Stimulated activated naive CD4-positive, alpha-beta T cell (primary cell): ENCODE results near the gene ZMIZ1.

Experiments
- DNase-seq, 6 experiments: peaks; one replicate each; lab custom pipeline; 2025; lab: John Stamatoyannopoulos, UW

The ZMIZ1 gene

DNA sequence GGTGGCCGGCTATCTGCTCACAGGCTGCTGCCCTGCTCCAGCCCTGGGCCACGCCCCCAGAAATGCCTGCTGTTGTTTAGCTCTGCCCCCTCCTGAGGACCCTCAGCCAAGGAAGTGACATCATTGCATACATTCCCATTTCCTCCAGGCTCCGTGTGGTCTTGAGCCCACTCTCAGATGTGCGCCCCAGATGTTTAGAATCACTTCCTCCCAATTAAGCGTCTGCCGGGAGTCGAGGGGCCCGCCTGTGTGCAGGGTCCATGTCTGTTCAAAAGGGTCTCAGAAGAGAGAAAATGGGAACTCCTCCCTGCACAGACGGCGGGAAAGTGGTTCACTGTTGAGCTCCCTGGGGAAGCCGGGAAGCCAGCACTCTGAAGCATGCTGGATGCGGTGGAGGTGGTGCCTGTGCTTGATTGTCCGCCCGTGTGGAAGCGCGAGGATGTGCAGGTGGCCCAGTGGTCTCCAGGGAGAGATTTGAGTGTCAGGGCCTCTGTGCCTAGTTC is 161.6 kb downstream of the ZMIZ1 start:
- DNase-seq = no peak

DNA sequence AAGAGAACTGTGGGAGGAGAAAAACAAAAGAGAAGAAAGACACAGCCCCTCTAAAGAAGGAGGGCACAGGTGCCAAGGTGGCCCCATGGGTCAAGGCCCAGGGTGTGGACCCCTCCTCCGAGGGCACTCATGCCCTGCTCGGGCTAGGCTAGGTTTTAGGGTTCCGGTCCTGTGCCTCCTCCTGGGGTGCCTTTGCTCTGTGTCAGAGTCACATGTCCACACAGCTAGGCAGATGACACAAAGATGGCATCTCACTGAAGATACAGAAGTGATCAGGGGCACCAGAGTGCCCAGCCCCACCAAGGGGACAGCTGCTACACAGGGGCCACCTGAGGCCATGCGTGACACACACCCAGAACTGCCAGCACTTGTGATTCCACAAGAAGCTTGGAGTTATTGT is 162.1 kb downstream of the ZMIZ1 start:
- no peak for DNase-seq

DNA sequence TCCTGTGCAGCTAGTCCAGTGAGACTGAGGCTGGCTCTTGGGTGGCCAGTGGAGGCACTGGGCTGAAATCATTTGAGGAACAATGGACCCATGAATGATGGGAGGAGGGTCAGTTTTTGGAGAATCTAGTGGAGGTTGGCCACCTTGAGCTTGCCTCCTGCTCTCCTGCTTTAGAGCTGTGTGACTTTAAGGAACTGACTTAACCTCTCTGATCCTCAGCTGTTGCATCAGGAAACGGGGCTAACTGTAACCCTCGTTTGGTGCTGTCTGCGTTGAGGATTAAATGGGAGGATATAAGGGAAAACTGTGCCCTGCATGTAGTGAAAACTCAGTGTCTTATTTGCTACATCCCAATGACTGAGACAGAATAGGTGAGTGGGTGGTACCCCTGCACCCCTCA is 163.1 kb downstream of the ZMIZ1 start:
- no peak for DNase-seq

DNA sequence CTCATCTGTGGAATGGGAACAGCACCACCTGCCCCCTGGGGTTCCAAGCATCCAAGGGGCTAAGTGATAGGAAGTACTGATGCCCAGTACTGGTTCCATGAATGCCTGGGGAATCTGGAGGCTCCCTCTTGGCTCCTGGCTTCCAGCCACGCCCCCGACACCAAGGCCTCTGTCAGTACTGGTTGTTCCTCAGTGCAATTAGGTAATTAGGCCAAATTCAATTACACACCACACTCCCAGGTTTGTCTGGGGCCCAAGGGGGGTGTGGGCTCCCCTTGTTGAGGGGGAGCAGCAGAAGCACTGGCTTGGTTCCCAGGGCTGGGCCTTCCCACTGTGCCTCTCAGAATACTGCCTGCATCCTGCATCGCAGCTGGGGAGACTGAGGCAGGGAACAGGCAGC is 164.1 kb downstream of the ZMIZ1 start:
- DNase-seq = no peak

DNA sequence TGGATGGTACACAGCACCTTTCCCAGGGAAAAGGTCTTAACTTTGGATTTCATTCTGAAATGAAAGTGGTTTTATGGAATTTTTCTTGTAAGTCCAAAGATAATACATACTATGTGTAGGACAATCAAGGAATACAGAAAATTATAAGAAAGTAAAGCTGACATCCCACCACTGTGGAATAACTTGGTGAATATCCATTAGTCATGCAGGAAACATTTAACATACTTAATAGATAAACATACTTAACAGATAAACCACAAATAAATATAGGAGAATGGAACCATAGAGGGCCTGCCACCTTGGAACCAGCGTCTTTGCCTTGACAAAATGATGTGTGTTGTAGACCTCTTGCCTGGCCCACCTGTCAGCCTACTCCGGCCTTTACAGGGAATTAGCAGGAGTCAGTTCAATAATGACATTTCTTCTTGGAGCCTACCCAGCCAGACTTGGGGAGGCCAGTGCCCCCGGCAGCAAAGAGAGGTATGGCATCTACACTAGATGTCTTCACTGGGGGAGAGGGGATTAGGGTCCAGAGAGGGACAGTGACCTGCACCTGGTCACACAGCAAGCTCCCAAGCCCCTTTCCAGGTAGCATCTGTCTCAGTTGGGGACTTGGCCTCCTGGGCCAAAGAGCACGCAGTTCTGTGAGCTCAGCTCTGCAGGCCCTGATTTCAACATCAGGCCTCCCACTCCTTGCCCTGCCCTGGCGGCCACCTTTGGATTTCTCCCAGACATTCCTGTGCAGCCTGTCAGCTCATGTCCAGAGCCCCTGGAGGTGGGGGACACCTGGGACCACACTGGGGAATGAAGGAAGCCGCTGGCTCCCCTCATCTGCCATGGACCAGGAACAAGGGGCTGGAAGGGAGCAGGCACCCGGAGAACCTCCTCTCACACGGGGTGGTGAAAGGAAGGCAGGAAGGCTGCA is 165.9 kb downstream of the ZMIZ1 start:
- DNase-seq = no peak

DNA sequence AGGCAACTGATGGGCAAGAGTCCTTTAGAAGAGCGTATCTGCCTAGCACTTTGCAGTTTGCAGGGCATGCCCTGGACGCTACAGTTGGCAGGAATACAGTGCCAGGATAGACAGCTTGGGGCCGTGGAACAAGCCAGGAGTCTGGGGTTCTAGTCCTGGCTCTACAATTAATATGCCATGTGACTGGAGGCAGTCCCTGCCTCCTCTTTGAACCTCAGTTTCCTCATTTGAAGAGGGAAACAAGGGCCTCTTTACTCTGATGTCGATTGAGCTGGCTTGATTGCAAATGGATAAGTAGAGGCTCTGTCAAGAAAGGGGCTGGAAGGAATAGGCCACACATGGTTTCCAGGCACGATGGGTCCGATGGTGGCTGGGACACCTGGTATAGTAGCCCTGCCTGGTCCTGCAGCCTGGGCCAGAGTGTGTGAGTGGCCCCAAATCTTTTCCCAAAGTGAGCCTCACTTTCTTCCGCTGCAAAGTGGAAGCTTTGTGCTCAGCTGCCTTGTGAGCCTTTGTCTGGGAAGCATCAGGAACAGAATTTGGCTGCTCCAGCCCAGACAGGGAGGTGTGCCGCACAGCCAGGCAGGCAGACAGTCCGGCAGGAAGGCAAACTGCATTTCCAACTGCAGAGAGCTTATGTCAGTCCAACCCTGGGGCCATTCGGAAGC is 167.1 kb downstream of the ZMIZ1 start:
- DNase-seq = no peak

DNA sequence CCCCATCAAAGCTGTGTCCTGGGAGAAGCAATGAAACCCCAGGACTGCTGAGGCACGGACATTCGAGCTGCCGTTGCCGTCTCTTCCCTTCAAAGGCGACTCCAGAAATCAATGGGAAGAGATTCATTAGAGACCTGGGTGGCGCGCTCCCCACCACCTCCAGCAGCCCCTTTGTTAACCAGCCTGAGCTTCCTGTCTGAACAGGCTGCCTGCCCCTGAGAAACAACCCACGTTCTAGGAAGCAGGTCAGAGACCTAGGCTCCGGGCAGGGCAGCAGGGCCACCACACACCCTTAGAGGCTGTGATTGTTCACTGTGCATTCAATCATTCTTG is 167.6 kb downstream of the ZMIZ1 start:
- DNase-seq = no peak

DNA sequence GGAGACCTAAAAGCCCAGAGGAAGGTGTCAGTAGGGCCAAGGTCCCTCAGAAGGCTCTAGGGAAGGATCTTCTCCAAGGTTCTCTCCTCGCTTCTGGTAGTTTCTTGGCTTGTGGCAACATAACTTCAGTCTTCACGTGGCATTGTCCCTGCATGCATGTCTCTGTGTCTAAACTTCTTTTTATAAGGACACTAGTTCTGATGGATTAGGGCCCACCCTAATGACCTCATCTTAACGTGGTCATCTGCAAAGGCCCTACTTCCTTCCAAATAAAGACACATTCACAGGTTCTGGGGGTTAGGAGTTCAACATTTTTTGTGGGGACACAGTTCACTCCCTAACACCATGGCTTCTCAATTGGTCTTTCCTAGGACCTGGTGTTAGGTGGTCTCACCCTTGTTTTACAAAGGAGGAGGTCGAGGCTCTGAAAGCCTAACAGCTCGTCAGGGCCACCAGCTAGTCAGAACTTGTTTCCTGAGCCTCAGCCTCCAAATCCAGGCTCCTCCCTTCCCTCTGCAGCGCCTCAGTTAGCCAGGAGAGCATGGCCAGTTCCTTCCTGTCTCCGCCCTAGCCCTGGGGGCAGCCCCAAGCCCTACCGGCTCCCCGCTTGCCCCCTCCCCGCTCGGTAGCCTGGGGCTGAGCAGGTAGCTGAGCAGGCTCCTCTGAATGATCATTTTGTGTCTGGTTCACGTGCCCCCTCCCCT is 168.8 kb downstream of the ZMIZ1 start:
- DNase-seq = no peak

DNA sequence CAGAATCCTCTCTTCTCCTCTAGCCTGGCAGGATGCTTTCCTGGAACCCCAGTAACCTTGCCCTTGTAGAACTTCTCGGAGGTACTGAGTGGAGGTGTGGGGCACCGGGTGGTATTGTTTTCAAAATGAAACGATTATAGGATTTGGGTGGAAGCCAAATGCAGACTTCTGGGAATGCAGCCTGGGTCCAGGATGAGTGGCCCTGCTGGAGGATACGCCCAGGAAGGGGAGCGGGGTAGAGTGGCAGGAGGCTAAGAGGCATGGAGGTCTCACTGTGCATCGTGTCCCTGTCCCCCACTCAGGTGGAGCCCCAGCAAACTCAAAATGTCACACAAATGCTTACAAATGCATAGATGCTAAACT is 169.4 kb downstream of the ZMIZ1 start:
- no peak for DNase-seq

DNA sequence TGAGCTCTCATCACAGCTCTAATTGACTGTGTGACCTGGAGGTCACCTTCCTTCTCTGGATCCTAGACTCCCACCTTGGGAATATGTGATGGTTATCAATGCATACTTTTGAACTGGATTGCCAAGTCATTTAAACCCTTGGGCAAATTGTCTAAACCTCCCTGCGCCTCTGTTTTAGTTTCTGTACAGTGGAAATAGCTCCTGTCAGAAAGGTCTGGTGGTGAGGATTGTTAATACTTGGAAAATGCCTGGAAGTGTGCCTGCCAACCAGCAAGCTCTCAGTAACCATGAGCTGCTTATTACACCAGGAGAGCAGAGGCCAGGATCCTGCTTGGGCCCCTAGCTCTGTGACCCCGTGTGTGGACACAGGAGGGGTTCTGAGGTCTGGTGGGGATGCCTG is 169.8 kb downstream of the ZMIZ1 start:
- no peak for DNase-seq

DNA sequence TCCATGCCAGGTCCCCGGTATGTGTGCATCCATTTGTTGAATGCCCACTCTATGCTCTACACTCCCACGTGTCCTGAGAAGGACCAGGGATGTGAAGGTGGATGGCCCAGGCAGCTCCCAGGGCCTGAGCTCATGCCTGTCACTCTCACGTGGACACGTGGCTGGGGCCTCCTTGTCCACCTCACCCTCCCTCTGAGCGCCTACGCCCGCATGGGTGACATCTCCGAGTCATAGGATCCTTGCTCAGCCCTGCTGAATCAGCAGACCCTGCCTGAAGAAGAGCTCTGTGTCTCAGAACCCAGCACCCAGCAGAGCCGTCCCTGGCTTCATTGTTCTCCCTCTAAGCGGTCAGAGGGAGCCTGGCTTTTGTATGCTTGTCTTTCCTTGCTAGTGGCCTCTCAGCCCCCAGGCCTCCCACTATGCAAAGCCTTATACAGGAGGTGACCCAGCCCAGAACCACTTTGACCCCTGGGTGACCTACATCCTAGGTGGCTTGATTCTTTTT is 170.6 kb downstream of the ZMIZ1 start:
- no peak for DNase-seq

DNA sequence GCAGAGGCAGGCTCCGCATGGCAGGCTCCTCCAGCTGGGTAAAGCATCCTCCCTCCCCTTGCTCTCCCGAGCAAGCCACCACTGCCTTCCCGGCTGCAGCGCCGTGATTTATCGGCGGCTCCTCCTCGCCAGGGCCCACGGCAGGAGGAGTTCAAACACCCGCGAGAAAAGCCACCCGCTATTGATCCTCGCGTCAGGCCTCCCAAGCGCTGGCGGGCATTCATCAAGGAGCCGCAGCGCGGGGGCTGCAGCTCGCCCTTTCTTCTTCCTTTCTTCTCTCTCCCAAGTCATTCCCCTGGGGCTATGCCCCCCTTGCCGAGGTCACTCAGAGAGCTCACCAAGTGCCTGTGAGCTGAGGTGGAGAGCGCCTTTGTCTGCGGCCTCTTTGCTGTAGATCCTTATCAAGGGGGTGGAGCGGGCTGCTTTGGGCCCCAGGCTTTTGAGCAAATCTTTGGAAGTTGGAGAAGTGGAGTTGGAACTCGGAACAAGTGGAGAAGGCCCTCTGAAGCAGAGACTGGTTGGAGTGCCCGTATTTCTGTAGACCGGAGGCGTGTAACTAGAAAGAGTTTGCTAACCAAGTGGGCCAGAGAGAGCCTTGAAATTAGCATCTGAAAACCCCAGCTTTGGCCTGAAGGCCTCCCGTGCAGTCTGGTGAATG is 171.3 kb downstream of the ZMIZ1 start:
- no peak for DNase-seq

DNA sequence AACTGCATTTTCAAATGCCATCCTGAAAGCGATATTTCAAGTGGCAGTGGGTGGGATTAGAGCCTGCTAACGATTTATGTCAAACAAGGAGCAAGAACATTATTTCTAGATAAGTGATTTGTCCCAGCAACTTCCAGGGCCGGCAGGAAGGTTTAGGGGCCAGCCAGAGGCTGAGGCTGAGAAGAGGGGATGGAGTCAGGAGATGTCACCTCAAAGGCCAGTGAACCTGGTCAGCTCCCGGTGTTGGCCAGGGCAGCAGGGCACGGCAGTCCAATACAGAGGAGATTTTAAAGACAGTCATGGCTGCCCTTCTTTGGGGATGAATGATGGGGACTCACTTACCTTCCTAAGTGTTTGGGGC is 172.8 kb downstream of the ZMIZ1 start:
- peak in 1 of 6 experiments; percentile 4 for DNase-seq

DNA sequence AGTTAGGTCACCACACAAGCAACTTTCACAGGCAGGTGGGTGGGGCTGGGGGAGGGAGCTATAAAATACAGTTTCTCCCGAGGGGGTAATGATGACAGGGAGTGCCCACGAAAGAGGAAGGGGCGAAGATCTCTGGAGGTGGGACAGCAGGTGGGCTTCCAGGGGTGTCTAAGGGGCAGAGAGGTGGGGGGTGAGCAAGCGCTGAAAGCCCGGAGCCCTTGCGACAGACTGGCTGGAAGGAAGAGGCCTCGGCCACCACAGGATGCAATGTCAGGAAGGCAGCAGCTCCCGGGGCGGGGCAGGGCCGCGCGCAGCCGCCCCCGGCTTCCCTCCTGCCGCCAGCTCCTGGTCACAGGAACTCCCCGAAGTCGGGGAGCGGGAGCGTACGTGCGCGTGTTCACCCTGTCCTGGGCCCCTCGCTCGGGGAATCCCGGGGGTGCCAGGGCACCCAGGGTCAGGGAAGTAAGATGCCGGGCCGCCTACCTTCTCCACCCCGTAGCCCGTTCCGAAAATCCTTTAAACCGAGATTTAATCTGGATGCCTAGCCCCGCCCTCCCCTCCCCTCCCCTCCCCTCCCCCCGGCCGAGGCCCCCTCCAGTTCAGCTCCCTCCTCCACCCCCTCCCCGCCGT is 173.3 kb downstream of the ZMIZ1 start:
- peak in 2 of 6 experiments; percentile 7 to 15 for DNase-seq

DNA sequence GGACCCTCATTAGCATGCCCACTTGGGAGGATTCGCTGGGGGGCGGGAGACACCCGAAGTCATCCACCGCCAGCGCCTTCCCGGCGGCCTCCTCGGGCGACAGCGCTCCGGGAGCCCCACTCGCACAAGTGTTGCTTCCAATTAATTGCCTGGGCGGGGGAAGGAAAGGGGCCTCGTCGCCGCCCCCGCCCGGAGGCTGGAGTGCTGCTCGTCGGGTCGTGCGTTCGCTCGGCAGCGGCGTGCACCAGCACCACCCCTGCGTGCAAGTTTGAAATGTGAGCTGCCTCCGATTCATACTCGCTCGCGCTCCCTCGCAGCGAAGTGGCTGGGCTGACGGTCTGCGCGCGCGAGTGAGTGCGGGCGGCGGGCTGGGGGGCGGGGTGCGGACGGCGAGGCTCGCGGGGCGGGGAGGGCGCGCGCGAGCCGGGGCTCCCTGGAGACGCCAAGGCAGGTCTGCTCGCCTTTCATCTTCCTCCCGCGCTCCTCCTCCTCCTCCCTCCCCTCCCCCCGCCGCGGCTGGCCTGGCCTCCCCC is 173.9 kb downstream of the ZMIZ1 start:
- peak in 5 of 6 experiments; percentile 13 to 36 (median 15) for DNase-seq

DNA sequence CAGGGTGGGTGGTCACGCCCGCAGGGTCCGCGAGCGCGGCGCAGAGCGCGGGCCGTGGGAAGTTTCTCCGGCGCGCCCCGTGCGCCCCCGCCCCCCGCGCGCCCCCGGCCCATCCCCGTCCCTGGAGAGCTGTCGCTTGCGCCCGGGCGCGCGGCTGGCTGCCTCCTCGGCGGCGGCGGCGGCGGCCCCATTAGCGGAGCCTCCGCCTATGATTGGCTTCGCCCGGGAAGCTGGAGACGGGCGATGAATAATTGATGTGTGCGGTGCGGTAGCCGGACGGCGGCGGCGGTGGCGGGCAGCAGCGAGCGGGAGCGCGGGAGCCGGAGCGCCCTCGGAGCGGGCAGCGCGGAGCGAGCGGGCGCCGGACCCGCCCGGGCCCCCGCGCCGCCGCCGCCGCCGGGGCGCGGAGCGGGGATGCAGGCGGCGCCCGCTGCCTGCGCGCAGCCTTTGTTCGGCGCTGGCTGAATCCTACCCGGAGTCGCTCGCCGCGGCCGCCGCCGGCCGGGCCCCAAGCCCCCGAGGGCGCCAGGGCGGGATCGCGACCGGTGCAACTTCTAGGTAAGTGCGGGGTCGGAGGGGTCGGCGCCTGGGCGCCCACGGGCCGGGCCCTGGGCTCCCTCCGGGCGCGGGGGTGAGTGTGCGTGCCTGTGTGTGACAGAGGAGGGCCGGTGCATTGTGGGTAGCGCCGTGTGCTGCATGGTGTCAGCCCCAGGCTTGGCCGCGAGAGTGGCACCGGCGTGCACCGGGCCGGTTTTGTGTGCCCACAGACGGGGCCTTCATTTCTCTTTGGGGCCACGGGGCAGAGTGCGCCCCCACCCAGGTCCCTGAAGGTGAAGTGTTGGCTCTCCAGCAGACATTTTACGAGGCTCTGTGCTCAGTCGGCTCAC is 174.7 kb downstream of the ZMIZ1 start:
- peak in 5 of 6 experiments; percentile 12 to 53 (median 32) for DNase-seq

DNA sequence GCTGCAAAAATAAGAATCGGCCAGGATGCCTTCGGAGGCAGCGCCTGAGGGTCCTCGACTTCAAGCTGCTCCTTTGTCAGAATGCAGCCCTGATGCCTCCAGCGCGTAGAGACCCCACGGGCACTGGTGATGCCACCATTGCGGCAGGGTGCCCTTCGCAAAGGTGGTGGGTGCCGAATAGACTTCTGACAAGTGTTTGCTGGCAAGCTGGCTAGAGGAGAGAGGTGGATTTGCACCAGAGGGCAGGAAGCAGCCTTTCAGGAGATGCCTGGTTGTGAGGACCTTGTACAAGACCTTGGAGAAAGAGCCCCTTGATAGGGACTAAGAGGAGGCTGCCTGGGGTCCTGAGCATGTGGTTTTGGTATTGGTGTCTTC is 175.3 kb downstream of the ZMIZ1 start:
- DNase-seq = peak in 2 of 6 experiments; percentile 28 to 41

DNA sequence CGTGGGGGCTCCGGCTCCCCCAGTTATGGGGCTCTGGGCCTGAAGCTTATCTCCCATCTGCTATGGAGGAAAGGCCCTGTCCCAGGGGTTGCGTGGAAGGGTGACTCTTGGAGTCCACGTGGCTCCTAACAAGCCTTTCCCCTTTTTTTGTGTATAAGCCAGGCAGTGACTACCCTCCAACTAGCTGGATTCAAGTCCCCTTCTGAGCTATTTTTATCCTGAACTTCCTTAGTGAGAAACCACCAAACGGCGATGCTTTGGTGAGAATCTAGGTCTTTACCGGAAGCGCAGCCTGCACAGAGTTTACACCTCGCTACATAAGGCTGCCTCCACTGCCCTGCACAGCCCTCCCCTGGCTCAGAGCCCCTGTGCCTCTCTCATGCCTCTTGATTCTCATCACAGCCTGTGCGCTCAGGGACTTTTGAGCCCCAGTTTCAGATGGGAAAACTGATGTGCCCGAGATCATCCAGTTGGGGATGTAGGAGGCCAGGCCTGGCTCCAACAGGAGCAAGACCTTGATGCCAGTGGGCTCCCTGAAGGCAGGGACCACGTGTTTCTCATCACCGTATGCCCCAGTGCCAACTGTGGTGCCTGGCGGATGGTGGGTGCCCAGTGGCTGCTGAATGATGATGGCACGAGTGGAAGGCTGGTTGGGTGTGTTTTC is 176.2 kb downstream of the ZMIZ1 start:
- DNase-seq = peak in 3 of 6 experiments; percentile 15 to 20 (median 18)

DNA sequence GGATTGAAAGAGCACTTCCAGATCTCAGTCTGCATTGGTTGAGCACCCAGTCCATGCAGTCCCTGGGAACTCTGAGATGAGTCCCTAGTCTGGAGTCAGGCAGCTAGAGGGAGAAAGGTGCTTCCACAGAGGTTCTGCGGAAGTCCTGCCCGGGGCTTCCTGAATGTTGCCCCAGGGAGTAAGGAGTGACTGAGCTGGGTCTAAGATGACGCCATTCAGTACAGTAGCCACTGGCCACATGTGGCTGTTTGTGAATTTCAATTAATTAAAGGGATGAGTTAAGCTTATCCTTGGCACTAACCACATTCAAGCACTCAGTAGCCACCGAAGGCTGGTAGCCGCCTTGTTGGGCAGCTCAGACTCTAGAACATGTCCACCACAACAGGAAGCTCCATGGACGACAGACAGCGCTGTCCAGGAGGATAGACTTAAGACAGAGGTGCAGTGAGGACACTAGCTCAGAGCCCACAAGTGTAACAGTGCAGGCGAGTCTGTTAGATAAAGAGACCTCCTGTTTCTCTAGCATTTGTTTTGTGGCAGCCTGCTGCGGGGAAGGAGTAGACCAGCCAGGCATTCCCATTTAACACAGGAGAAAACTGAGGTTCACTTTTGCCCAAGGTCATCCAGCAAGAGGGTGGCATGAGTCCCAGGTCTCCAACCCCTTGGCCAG is 176.9 kb downstream of the ZMIZ1 start:
- DNase-seq = no peak
